CD4-positive, alpha-beta T cell treated with Interleukin-15 for 1 hour (primary cell): ENCODE results near the gene RNF121.

Source experiments
- DNase-seq: peaks from one replicate; pipeline ENCODE4 v3.0.0-alpha.2; 2020

RNF121 gene

DNA sequence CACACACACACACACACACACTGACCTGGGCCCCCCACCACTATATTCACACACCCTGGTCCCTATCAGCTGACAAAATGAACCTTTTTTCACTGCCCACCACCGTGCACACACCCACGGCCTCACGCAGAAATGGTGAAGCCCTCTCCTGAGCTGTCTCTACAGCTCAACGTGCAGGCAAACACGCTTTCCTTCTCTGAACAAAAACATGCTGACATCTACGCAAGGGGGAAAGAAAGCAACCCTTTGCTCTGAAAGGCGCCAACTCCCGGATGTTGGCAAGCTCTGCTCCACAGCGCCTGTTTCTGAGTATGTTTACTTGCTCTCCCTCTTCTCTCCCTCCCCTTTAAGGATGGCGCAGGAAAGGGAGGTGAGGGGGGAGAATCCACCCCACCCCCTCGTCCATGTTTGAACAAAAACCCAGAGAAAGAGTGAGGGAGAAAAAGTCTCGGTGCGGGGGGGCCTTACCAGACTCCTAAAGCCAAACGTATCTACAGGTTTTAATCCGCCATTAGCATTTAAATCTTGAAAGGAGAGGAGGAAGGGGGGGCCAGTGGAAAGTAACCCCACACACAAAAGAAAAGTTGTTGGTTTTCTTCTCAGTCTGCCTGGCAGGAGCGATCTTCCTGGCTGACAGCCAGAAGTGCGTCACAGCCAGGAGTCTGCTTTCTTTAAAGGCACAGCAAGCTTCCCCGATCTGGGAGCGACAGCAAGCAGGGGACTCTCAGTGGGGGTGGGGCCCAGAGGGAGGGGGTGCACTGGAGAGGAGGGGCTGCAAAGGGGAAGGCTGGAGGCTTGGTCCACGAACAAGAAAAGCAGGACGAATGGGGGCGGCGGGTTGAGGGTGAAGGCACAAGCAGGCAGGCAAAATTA, 111.9 kb downstream of the RNF121 start:
- peak; percentile 81 for DNase-seq

DNA sequence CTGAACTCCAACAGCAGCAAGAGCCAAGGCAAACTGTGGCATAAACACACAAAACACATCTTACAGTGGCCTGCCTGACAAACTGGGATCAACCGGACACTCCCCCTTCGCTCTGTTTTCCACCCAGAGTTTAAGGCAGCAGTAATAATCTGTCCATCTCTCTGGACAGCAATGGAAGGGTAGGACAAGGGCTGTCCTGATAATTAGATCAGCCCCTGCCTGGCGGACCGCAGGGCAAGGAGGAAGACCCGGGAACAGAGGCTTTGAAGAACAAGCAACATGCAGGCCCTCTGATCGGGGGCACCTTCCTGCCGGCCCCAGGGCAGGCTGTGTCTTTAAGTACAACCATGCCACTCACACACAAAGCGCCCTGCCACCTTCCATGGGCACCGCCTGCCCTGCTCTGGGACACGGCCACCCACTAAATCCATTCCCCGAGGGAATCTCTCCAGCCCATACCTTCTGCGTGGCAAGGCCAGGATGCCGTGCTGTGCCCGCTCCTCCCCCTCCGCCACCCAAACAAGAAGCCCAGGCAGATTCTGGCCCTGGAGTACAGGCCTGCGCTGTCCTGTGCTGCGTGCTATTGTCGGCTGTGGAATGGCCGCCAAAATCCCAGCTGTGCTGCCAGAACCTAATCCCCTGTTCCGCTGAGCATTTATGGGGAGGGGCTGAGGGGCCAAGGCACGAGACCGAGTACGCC, 112.7 kb downstream of the RNF121 start:
- peak; percentile 44 for DNase-seq

DNA sequence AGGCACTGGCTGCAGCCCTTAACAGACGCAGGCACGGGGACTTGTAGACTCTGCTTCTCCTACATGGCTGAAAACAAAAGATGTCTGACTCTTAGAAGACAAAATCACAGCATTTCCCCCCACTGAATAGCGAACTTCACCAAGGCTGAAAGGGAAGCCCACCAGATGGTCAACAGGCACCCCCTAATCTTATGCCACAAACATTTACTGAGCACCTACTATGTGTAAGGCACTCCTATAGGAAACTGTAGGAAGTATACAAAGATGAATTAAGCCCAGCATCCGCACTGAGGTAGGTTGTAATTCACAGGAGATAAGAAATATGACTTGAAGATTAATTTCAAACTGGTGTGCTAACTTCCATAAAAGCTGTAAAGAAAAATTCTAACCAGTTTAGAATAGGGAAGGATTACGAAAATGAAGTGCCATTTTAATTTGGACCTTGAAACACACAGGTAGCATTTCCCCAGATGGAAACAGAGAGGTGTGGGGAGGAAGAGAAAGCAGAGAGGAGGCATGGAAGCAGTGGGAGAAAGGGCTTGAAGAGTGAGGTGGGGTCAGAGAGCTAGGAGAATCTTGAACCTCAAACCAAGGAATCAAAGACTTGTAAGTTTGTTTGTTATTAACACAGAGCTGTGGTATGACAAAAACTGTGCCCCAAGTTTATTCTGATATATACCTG, 113.4 kb downstream of the RNF121 start:
- no peak for DNase-seq

DNA sequence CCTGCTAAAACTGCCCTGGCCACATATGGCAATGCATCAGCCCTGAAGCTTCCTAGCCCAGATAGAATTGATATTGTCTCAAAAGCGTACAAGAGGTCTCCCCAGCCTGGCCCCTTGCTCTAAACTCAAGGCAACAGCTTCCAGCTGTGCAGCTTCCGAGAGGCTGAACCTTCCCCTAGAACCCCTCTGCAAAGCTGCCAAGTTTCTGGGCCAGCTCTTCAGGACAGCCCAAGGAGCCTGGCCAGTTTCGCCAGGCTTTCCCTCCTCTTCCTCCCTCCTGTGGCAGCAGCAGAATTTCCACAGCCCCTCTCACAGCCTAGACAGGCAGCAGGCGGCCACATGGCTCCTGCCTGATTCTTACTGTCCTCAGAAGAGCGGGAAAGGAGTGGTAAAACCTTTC, 117.0 kb downstream of the RNF121 start:
- DNase-seq: no peak
